Activated T-helper 2 cell treated with anti-CD3 and anti-CD28 coated beads, Interferon-gamma antibody, Interleukin-2, Interleukin-4, amounts not matched to agents 10 μg/mL and 5 μg/mL and 100 μg/mL, durations not matched to agents 14 hours and 24 hours and 36 hours (primary cell): ENCODE data around the gene LMO2. TPM values are rescaled to one million over a fixed set of nuclear protein-coding genes. Genes with fewer than 3 reads are reported as not detected.
"Not testable (repeated sequence)": the region's sequence is repeated elsewhere in the genome, so short reads cannot be mapped to it uniquely, and the experiment has no call there.

Experiments used
- DNase-seq: peaks from one replicate; pipeline ENCODE4 v3.0.0; 2021; ENCODE audit warnings: low spot score
- H3K27ac Mint-ChIP-seq: one replicate; pipeline ENCODE4 v1.8.0; 2021; ENCODE audit warnings: mixed read lengths
- H3K27me3 Mint-ChIP-seq: one replicate; pipeline ENCODE4 v1.8.0; 2021; ENCODE audit warnings: low read depth, mixed read lengths
- H3K36me3 Mint-ChIP-seq: one replicate; pipeline ENCODE4 v1.8.0; 2021; ENCODE audit warnings: low read depth, mixed read lengths
- H3K4me1 Mint-ChIP-seq: one replicate; pipeline ENCODE4 v1.8.0; 2021; ENCODE audit warnings: low read depth, mixed read lengths
- H3K4me3 Mint-ChIP-seq: one replicate; pipeline ENCODE4 v1.8.0; 2021; ENCODE audit warnings: low read depth, mild to moderate bottlenecking, moderate library complexity, mixed read lengths
- H3K9me3 Mint-ChIP-seq: one replicate; pipeline ENCODE4 v1.8.0; 2021; ENCODE audit warnings: mixed read lengths
- intact Hi-C: fragments of 100-400 bp; cut with micrococcal nuclease; formaldehyde crosslinking; loops from one replicate; pipeline ENCODE4 v1.15.1; 2023
- total RNA-seq: library from RNA; stranded (reverse); gene quantifications from 2 replicates; pipeline ENCODE4 v1.2.3, GENCODE V29; 2022

Gene LMO2
- total RNA-seq, 1 donor from 2014 or later, result not detected

DNA sequence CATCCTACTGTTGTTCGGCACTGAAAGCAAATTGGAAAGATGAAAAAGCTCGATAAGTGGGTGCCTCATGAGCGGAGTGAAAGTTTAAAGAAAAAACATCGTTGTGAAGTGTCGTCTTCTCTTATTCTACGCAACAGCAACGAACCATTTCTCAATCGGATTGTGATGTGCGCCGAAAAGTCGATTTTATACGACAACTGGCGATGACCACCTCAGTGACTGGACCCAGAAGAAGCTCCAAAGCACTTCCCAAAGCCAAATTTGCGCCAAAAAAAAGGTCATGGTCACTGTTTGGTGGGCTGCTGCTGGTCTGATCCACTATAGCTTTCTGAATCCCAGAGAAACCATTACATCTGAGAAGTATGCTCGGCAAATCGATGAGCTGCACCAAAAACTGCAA lies 59.2 kb downstream of the LMO2 start:
- intact Hi-C loops, result no loop called here
- H3K27ac Mint-ChIP-seq, result no peak overlapping the region
- DNase-seq, result no peak
- H3K36me3 Mint-ChIP-seq, result no peaks in the 10 kb centered on the region
- peaks cover 35% of the 10 kb centered on the region for H3K27me3 Mint-ChIP-seq
- no peak overlapping the region for H3K4me3 Mint-ChIP-seq
- H3K4me1 Mint-ChIP-seq, result peaks cover 3% of the 10 kb centered on the region
- no peaks in the 10 kb centered on the region for H3K9me3 Mint-ChIP-seq

DNA sequence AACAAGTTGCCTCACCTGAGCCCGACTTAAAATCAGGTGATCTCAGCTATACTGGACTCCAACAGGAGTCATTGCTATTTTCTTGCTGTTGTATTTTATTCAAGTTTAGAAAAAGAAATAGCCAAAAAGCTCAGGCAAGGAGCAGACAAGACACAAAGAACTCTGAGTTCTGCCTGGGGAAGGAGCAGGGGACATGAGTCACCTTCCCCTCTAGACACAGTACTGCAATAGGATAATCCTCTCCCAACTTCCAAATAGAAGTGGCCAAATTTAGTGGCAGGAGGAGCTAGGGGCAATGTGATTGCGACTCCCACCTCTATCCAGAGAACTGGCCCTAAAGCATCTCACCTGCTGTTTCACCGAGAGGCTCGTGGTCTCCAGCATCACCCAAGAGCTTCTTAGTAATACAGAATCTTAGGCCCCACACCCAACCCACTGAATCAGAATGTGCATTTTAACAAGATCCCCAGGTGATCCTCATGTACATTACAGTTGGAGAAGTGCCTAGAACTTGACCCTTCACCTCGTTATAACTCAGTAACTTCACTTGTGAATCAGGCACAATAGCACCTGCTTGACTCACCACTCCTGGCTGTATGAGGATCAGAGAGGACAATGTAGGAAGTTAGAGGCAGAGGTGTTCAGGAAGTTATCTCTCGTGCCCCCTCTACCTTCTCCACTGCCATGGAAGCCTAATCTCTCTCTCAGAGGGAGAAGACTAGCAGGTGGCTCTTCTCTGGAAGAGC lies 60.8 kb downstream of the LMO2 start:
- Mint-ChIP-seq H3K4me3 (no peak overlapping the region), H3K27ac (no peak overlapping the region), H3K9me3 (no peaks in the 10 kb centered on the region), H3K36me3 (no peaks in the 10 kb centered on the region), H3K27me3 (peaks cover 48% of the 10 kb centered on the region), H3K4me1 (peaks cover 3% of the 10 kb centered on the region)
- intact Hi-C loops, result no loop called here
- DNase-seq, result no peak

DNA sequence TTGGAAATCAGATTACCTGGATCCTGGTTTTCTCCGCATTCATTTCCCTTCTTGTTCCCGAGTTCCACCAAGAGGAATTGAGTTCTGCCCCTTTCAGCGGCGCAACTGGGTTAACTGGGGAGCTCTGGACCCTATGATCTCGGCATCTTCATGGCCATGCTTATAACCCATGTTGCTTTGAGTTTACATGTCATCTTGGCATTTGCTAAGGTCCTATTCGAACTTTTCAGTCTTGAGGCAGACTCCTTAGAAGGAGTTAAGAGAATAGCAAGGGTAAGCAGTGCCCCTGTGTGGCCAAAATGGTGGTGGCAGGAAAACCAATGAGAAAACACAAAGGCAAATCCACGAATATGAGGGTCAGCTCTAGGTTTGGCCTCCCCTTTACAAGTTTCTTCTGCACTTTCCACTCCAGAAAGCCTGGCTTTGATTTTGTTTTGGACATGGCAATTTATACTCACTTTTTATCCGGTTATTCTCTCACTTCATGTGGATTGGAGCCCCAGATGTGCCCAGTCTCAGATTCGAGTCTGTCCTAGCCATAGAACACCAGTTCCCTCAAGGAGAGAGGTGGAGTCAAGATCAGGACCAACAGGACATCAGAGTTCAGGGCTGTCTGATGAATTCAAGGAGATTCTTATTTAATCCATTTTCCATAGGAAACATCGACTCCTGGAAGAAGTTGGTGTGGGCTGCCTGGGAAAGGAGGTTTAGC lies 62.3 kb downstream of the LMO2 start:
- peaks cover 3% of the 10 kb centered on the region for H3K4me1 Mint-ChIP-seq
- H3K9me3 Mint-ChIP-seq, result no peaks in the 10 kb centered on the region
- H3K36me3 Mint-ChIP-seq, result no peaks in the 10 kb centered on the region

DNA sequence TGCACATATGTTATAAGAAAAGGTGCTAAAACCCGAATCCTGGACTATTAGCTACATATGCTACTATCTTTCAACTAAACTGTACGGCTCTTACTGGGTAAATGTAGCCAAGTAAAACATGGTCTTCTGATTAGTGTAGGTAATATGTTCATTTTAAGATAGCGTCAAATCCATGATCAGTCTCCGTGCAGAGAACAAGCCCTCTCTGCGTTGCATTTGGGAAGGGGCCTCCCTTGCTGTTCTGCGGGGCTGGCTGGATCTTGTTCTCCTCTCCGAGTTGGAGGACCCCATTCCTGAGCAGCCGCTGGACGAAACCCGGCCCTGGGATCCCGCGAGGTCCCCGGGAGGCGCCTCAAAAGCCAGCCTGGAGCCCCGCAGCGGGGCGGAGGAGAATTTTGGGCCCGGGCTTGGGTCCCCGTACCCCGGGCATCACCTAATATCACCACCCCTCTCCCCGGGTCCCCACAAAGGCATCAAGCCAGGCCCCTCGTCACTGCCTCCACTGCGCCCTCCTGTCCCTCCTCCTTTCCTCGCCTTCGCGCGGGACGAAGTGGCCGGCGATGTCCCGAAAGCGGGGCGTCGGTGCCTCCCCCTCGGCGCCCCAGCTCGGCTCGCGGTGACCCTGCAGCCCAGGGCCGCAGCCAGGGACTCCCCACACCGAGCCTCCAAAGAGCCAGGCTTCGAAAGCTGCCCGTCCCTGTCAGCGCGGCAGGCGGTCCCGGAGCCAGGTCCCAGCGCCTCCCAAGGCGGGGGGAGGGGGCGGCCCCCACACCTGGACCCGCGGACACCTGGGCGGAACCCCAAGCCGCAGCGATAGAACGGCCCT lies 63.1 kb downstream of the LMO2 start:
- Mint-ChIP-seq H3K9me3 (no peaks in the 10 kb centered on the region), H3K36me3 (no peaks in the 10 kb centered on the region), H3K4me3 (no peak overlapping the region), H3K27ac (no peak overlapping the region), H3K27me3 (peaks cover 54% of the 10 kb centered on the region), H3K4me1 (peaks cover 3% of the 10 kb centered on the region)
- intact Hi-C loops, result loop anchor here (1.0 to 5.0 kb wide), 4 partner anchors 21 to 467 kb away; no protein-coding TSS in a partner anchor
- no peak for DNase-seq

More for the DNA sequence above, 62.3 kb downstream of the LMO2 start:
- Mint-ChIP-seq H3K27ac (no peak overlapping the region), H3K27me3 (peaks cover 53% of the 10 kb centered on the region), H3K4me3 (peak overlapping the region; percentile 71)
- intact Hi-C loops, result loop anchor here (1.0 to 5.0 kb wide), 4 partner anchors 21 to 467 kb away; no protein-coding TSS in a partner anchor
- no peak for DNase-seq

DNA sequence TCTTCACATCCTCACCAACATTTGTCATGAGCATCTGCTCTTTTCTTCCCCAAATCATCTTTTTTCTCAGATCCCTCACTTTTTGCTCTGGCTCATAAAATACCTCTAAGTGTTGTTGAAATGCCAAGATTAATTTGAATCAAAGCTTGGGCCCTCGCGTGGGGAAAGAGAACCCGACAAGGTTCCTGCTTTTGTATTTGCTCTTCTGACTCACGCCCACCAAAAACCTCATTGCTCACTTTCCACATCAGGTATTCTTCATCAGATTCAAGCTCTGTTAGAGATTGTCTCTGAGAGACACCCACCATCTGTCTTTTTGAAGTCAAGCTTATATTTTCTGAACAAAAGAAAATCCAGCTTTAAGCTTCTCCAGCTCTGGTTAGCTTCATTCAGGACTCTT lies 64.7 kb downstream of the LMO2 start:
- H3K27me3 Mint-ChIP-seq, result peaks cover 60% of the 10 kb centered on the region
- DNase-seq, result no peak
- no peaks in the 10 kb centered on the region for H3K9me3 Mint-ChIP-seq
- peaks cover 3% of the 10 kb centered on the region for H3K4me1 Mint-ChIP-seq
- no peaks in the 10 kb centered on the region for H3K36me3 Mint-ChIP-seq
- no peak overlapping the region for H3K4me3 Mint-ChIP-seq
- intact Hi-C loops, result loop anchor here (5.0 kb wide), 2 partner anchors 105 to 285 kb away; no protein-coding TSS in a partner anchor
- no peak overlapping the region for H3K27ac Mint-ChIP-seq

DNA sequence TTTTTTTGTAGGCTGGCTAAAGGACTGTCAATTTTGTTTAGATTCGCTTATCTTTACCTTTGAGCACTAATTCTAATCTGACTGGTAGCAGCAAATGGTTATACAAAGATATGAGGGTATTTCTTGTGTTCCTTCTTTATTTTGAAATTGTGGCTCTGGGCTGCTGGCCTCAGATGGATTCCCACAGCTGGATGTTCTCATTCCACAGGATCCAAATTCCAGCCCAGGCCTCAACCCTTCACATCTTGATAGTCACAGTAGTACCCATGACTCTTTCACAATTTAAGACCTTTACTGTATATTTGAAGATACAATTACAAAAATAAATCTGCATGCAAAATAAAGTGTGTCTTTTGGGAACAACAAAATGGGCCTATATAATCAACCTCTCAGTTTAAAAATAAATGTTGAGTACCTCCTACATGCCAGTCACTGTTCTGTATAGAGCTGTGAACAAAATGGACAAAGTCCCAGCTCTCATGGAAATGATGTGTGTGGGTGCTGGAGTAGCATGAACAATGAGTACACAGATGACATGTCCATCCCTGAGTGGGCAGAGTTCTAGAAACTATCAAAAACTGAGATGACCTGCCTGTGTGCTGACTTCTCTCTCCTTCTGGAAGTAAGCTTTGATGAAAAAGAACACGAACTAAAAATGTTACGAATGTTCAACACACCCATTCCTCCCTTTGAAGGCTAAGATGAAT lies 65.9 kb downstream of the LMO2 start:
- DNase-seq, result no peak
- Mint-ChIP-seq H3K27ac (no peak overlapping the region), H3K4me1 (peaks cover 3% of the 10 kb centered on the region), H3K27me3 (peaks cover 56% of the 10 kb centered on the region), H3K36me3 (no peaks in the 10 kb centered on the region), H3K9me3 (no peaks in the 10 kb centered on the region), H3K4me3 (no peak overlapping the region)
- intact Hi-C loops, result loop anchor here (5.0 kb wide), 2 partner anchors 104 to 284 kb away; no protein-coding TSS in a partner anchor

DNA sequence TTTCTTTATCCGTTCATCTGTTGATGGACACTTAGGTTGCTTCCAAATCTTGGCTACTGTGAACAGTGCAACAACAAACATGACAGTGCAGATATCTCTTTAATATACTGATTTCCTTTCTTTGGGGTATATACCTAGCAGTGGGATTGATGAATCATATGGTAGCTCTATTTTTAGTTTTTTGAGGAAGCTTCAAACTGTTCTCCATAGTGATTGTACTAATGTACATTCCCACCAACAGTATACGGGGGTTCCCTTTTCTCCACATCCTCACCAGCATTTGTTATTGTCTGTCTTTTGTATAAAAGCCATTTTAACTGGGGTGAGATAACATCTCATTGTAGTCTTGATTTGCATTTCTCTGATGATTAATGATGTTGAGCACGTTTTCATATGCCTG lies 68.9 kb downstream of the LMO2 start:
- peaks cover 39% of the 10 kb centered on the region for H3K27me3 Mint-ChIP-seq
- H3K9me3 Mint-ChIP-seq, H3K36me3 Mint-ChIP-seq, intact Hi-C loops, H3K4me3 Mint-ChIP-seq, H3K27ac Mint-ChIP-seq, H3K4me1 Mint-ChIP-seq, DNase-seq: not testable (repeated sequence)

DNA sequence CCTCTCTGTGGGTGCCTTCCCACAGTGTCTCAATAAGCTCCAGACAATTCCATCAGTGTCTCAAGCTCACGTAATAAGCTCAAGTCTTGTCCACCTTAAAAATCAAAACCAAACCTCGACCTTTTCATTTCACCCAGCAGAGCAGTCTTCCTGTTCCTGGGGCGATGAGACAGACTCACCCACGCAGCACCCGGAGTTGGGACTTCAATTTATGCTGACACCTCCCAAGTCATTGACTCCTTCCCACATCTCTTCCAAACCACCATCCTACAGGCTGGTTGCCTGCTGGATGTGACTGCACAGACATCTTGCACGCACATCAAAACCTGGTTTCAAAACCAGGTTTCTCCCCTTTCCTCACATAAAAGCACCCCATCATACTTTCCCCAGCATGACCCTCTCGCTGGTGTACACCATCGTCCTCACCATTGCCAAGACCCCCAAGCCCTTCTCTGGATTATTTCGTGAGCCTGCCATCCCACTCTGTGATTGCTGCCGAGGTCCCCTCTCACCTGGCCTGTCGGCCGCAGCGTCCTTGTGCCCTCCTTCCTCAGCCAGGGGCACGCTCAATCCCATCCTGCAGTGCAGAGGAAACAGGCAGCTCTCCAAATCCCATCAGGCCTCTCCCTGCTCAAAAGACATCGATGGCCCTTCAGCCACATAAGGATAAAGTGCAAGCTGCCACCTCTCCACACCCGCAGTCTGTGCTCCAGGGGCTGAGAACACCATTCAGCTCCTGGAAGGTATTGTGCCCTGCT lies 72.4 kb downstream of the LMO2 start:
- H3K9me3 Mint-ChIP-seq, result no peaks in the 10 kb centered on the region
- no peak for DNase-seq
- H3K27ac Mint-ChIP-seq, result no peak overlapping the region
- intact Hi-C loops, result no loop called here
- no peak overlapping the region for H3K4me3 Mint-ChIP-seq
- H3K36me3 Mint-ChIP-seq, result no peaks in the 10 kb centered on the region
- peaks cover 22% of the 10 kb centered on the region for H3K27me3 Mint-ChIP-seq
- no peaks in the 10 kb centered on the region for H3K4me1 Mint-ChIP-seq

Other genes with a start within 250 kb of the LMO2 start
- not detected in 2 replicates for gene C11orf91, start 191.2 kb downstream of the LMO2 start, total RNA-seq
- gene CD59, start 155.7 kb downstream of the LMO2 start, total RNA-seq, result 165 and 173 TPM in 2 replicates
- gene FBXO3, start 117.6 kb downstream of the LMO2 start, total RNA-seq, result 13.9 TPM in 2 replicates
- gene CAPRIN1, start 159.7 kb upstream of the LMO2 start, total RNA-seq, result 285 and 286 TPM in 2 replicates
- gene NAT10, start 213.6 kb upstream of the LMO2 start, total RNA-seq, result 124 and 125 TPM in 2 replicates